Astrocyte (in vitro differentiated cells and primary cell): ENCODE data around the gene CARD11. TPM values are rescaled to one million over a fixed set of nuclear protein-coding genes. Genes with fewer than 3 reads are reported as not detected.

Experiments used
- DNase-seq: peaks from one replicate; pipeline ENCODE4 v3.0.0-alpha.2; 2010; ENCODE audit warnings: low read depth
- FAIRE-seq: peaks from 2 replicates; lab custom pipeline; 2011; peaks lifted over from hg19 to GRCh38; lab: Jason Lieb, UNC
- H2AFZ ChIP-seq: 2 replicates; pipeline ENCODE4 v1.6.0; 2012; ENCODE audit warnings: low read depth, low read length, inconsistent platforms
- H3K27ac ChIP-seq: 2 replicates; pipeline ENCODE4 v1.5.1; 2011; ENCODE audit warnings: low read depth, low read length, inconsistent platforms
- H3K27me3 ChIP-seq: 2 replicates; pipeline ENCODE4 v1.6.0; 2011; ENCODE audit warnings: low read length, inconsistent platforms; ENCODE audit not compliant: insufficient read depth
- H3K36me3 ChIP-seq: 2 replicates; pipeline ENCODE4 v1.5.1; 2011; ENCODE audit warnings: low read length, inconsistent platforms; ENCODE audit not compliant: insufficient read depth
- H3K4me1 ChIP-seq: 2 replicates; pipeline ENCODE4 v1.5.1; 2011; ENCODE audit warnings: low read length, inconsistent platforms; ENCODE audit not compliant: insufficient read depth
- H3K4me2 ChIP-seq: 2 replicates; pipeline ENCODE4 v1.6.0; 2012; ENCODE audit warnings: low read length, inconsistent platforms
- H3K4me3 ChIP-seq: 2 replicates; pipeline ENCODE4 v1.5.1; 2011; ENCODE audit warnings: low read depth, mild to moderate bottlenecking, low read length, inconsistent platforms; ENCODE audit not compliant: insufficient read depth
- H3K79me2 ChIP-seq: 2 replicates; pipeline ENCODE4 v1.6.0; 2012; ENCODE audit warnings: mild to moderate bottlenecking, low read length, inconsistent platforms; ENCODE audit not compliant: insufficient read depth
- H3K9ac ChIP-seq: 2 replicates; pipeline ENCODE4 v1.6.0; 2012; ENCODE audit warnings: mild to moderate bottlenecking, low read length, inconsistent platforms
- H3K9me3 ChIP-seq: 2 replicates; pipeline ENCODE4 v1.5.1; 2012; ENCODE audit warnings: low read depth, mild to moderate bottlenecking, low read length, inconsistent platforms; ENCODE audit not compliant: insufficient read depth
- H4K20me1 ChIP-seq: 2 replicates; pipeline ENCODE4 v1.6.0; 2012; ENCODE audit warnings: low read length, inconsistent platforms; ENCODE audit not compliant: insufficient read depth
- H3K27ac Mint-ChIP-seq: one replicate; pipeline ENCODE4 v1.8.0; 2021; ENCODE audit warnings: mild to moderate bottlenecking, mixed read lengths; ENCODE audit not compliant: unreplicated experiment
- H3K27me3 Mint-ChIP-seq: one replicate; pipeline ENCODE4 v1.8.0; 2021; ENCODE audit warnings: low read depth, mixed read lengths; ENCODE audit not compliant: unreplicated experiment
- H3K36me3 Mint-ChIP-seq: one replicate; pipeline ENCODE4 v1.8.0; 2021; ENCODE audit warnings: low read depth, mixed read lengths; ENCODE audit not compliant: unreplicated experiment
- H3K4me1 Mint-ChIP-seq: one replicate; pipeline ENCODE4 v1.8.0; 2021; ENCODE audit warnings: low read depth, mixed read lengths; ENCODE audit not compliant: unreplicated experiment
- H3K4me3 Mint-ChIP-seq: one replicate; pipeline ENCODE4 v1.8.0; 2021; ENCODE audit warnings: mild to moderate bottlenecking, moderate library complexity, mixed read lengths; ENCODE audit not compliant: unreplicated experiment
- H3K9me3 Mint-ChIP-seq: one replicate; pipeline ENCODE4 v1.8.0; 2021; ENCODE audit warnings: mild to moderate bottlenecking, mixed read lengths; ENCODE audit not compliant: unreplicated experiment
- EZH2 ChIP-seq: IDR thresholded peaks from 2 replicates; pipeline ENCODE4 v1.6.1; 2012; ENCODE audit warnings: mild to moderate bottlenecking, low read length, inconsistent platforms; ENCODE audit not compliant: insufficient read depth
- total RNA-seq: library from RNA; stranded (reverse); gene quantifications from 2 replicates; pipeline ENCODE4 v1.2.1, GENCODE V29; 2021
- TF ChIP-seq, protein P1 (sequence below): IDR thresholded peaks from 2 replicates; pipeline ENCODE4 v1.5.1; 2011; ENCODE audit warnings: low read depth, mild to moderate bottlenecking, inconsistent platforms, low read length, moderate library complexity; ENCODE audit not compliant: insufficient read depth

The CARD11 gene
- total RNA-seq, 1 donor from 2014 or later, result 9.5 TPM

DNA sequence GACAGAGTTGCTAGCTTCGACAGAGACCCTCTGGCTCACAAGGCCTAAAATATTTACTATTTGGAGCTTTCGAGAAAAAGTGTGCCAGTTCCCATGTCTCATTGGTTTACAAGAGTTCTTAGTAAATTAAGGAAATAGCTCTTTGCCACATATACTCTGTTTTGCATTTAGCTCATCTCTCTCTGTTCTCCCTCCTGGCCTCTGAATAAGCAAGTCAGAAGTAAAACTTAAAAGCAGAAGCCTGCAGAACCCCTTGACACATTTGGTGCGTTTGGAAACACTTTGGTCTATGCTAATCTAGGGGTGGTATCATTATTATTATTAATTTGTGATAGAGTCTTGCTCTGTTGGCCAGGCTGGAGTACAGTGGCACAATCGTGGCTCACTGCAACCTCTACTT lies 6.4 kb downstream of the CARD11 start:
- H4K20me1 ChIP-seq, result no peaks in the 10 kb centered on the region
- no peak overlapping the region for H3K9ac ChIP-seq
- H2AFZ ChIP-seq, result no peak overlapping the region
- no peaks in the 10 kb centered on the region for H3K27me3 ChIP-seq
- H3K9me3 Mint-ChIP-seq, result no peaks in the 10 kb centered on the region
- no peaks in the 10 kb centered on the region for H3K79me2 ChIP-seq
- no peak for TF ChIP-seq EZH2
- DNase-seq (no peak), FAIRE-seq (no peak)
- H3K4me1 ChIP-seq, result no peaks in the 10 kb centered on the region
- H3K27ac Mint-ChIP-seq, result no peak overlapping the region
- H3K27ac ChIP-seq, result no peak overlapping the region
- peaks cover 1% of the 10 kb centered on the region for H3K4me1 Mint-ChIP-seq
- H3K9me3 ChIP-seq, result no peaks in the 10 kb centered on the region
- H3K27me3 Mint-ChIP-seq, result peaks cover 2% of the 10 kb centered on the region
- no peaks in the 10 kb centered on the region for H3K36me3 ChIP-seq
- H3K36me3 Mint-ChIP-seq, result peaks cover 1% of the 10 kb centered on the region
- no peak overlapping the region for H3K4me2 ChIP-seq
- H3K4me3 ChIP-seq, result no peak overlapping the region
- no peak overlapping the region for H3K4me3 Mint-ChIP-seq

DNA sequence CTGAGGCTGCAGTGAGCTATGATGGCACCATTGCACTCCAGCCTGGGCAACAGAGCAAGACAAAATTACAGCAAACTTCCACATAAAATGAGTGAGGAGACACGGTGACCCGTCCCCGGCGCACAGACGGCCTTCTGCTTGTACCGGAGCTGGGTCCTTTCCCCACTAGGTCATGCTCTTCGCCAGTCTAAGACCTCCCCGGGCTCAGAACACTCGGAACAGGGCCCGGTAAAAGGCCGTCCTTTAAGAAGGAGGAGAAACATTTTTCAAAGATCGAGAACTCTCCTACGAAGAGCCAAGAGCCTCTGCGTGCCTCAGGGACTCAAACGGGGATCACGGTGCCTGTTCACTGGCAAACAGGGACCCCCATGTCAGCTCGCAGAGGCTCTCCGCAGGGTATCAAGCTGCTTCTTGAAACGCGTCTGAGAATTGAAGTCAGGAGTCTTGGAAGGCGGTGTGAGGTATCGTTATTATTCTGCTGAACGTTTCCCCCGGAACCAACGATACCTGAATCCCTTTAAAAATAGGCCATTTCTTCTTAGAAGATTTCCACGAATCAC lies 9.0 kb downstream of the CARD11 start:
- H3K27ac ChIP-seq, result no peak overlapping the region
- H2AFZ ChIP-seq, result no peak overlapping the region
- H4K20me1 ChIP-seq, result no peaks in the 10 kb centered on the region
- no peak overlapping the region for H3K9ac ChIP-seq
- no peak overlapping the region for H3K4me2 ChIP-seq
- H3K9me3 Mint-ChIP-seq, result no peaks in the 10 kb centered on the region
- no peaks in the 10 kb centered on the region for H3K27me3 ChIP-seq
- no peak for TF ChIP-seq EZH2
- TF ChIP-seq, protein P1, sequence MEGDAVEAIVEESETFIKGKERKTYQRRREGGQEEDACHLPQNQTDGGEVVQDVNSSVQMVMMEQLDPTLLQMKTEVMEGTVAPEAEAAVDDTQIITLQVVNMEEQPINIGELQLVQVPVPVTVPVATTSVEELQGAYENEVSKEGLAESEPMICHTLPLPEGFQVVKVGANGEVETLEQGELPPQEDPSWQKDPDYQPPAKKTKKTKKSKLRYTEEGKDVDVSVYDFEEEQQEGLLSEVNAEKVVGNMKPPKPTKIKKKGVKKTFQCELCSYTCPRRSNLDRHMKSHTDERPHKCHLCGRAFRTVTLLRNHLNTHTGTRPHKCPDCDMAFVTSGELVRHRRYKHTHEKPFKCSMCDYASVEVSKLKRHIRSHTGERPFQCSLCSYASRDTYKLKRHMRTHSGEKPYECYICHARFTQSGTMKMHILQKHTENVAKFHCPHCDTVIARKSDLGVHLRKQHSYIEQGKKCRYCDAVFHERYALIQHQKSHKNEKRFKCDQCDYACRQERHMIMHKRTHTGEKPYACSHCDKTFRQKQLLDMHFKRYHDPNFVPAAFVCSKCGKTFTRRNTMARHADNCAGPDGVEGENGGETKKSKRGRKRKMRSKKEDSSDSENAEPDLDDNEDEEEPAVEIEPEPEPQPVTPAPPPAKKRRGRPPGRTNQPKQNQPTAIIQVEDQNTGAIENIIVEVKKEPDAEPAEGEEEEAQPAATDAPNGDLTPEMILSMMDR, result no peak
- peaks cover 2% of the 10 kb centered on the region for H3K27me3 Mint-ChIP-seq
- H3K27ac Mint-ChIP-seq, result no peak overlapping the region
- H3K4me1 Mint-ChIP-seq, result peaks cover 4% of the 10 kb centered on the region
- H3K4me3 Mint-ChIP-seq, result no peak overlapping the region
- H3K4me1 ChIP-seq, result no peaks in the 10 kb centered on the region
- H3K4me3 ChIP-seq, result no peak overlapping the region
- no peaks in the 10 kb centered on the region for H3K9me3 ChIP-seq
- DNase-seq (no peak), FAIRE-seq (no peak)
- no peaks in the 10 kb centered on the region for H3K36me3 ChIP-seq
- no peaks in the 10 kb centered on the region for H3K36me3 Mint-ChIP-seq
- no peaks in the 10 kb centered on the region for H3K79me2 ChIP-seq

DNA sequence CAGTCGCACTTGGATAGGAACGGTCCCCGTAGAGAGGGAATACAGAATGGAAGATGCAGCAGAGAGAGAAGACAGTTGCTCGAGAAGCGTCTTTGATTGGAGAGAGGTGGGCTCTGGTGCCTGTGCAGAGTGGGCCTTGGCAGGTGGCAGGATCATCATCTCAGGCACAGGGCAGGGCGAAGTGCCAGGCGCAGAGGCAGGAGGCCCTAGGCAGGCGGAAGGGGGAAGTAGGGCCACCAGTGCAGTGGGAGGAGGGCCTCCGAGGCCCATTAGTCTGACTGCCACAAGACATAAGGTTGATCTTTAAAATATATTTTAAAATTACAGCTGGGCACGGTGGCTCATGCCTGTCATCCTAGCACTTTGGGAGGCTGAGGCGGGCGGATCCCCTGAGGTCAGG lies 10.1 kb downstream of the CARD11 start:
- no peak overlapping the region for H3K4me2 ChIP-seq
- no peaks in the 10 kb centered on the region for H3K27me3 ChIP-seq
- H3K36me3 ChIP-seq, result no peaks in the 10 kb centered on the region
- H3K79me2 ChIP-seq, result no peaks in the 10 kb centered on the region
- TF ChIP-seq, protein P1, result no peak
- no peak for TF ChIP-seq EZH2
- no peaks in the 10 kb centered on the region for H4K20me1 ChIP-seq
- DNase-seq, result no peak
- no peak overlapping the region for H3K4me3 ChIP-seq
- peaks cover 2% of the 10 kb centered on the region for H3K27me3 Mint-ChIP-seq
- no peak overlapping the region for H3K9ac ChIP-seq
- H3K27ac ChIP-seq, result no peak overlapping the region
- H3K36me3 Mint-ChIP-seq, result no peaks in the 10 kb centered on the region
- no peak overlapping the region for H2AFZ ChIP-seq
- H3K4me1 Mint-ChIP-seq, result peaks cover 4% of the 10 kb centered on the region
- H3K27ac Mint-ChIP-seq, result no peak overlapping the region
- H3K9me3 ChIP-seq, result no peaks in the 10 kb centered on the region
- H3K4me3 Mint-ChIP-seq, result no peak overlapping the region
- no peak for FAIRE-seq
- H3K9me3 Mint-ChIP-seq, result no peaks in the 10 kb centered on the region
- no peaks in the 10 kb centered on the region for H3K4me1 ChIP-seq
